ENCODE data around the gene CA12.

CA12 gene

DNA sequence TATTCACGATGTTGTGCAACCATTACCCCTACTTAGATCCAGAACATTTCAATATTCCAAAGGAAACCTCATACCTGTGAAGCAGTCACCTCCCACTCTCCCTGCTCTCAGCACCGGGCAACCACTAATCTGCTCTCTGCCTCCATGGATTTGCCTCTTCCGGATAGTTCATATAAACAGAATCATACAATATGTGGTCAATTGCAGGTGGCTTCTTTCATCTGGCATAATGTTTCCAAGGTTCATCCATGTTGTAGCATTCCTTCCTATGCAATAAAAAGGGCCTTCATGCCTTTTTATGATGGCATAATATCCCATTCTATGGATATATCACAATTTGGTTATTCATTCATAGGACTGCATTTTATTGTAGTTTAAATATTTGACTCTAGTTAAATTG, 23.9 kb downstream of the CA12 start:
- Histone ChIP-seq H3K4me3 (ENCODE audit: low read length, poor library complexity, severe bottlenecking) (no peak overlapping the region), H4K20me1 (ENCODE audit: insufficient read depth, low read length, poor library complexity, severe bottlenecking) (no peaks in the 10 kb centered on the region), H3K27me3 (ENCODE audit: insufficient read depth, low read length, poor library complexity, severe bottlenecking) (no peaks in the 10 kb centered on the region), H3K36me3 (ENCODE audit: insufficient read depth, low read length) (no peaks in the 10 kb centered on the region), H3K4me1 (ENCODE audit: insufficient read depth, low read length, poor library complexity, severe bottlenecking) (no peaks in the 10 kb centered on the region), H3F3A (ENCODE audit: low read depth) (no peaks in the 10 kb centered on the region), H3K9me3 (ENCODE audit: insufficient read depth, low read depth, low read length) (no peaks in the 10 kb centered on the region), H3K9ac (ENCODE audit: low read depth, low read length, poor library complexity, severe bottlenecking) (no peak overlapping the region), H2AFZ (ENCODE audit: low read length) (no peak overlapping the region), H3K4me2 (ENCODE audit: low read depth, low read length, poor library complexity, severe bottlenecking) (no peak overlapping the region), H3K9me2 (replicated peaks; ENCODE audit: low read depth, low read length) (no peaks in the 10 kb centered on the region), H3K79me2 (ENCODE audit: insufficient read depth, low read length) (no peaks in the 10 kb centered on the region)
- TF ChIP-seq, protein P1, sequence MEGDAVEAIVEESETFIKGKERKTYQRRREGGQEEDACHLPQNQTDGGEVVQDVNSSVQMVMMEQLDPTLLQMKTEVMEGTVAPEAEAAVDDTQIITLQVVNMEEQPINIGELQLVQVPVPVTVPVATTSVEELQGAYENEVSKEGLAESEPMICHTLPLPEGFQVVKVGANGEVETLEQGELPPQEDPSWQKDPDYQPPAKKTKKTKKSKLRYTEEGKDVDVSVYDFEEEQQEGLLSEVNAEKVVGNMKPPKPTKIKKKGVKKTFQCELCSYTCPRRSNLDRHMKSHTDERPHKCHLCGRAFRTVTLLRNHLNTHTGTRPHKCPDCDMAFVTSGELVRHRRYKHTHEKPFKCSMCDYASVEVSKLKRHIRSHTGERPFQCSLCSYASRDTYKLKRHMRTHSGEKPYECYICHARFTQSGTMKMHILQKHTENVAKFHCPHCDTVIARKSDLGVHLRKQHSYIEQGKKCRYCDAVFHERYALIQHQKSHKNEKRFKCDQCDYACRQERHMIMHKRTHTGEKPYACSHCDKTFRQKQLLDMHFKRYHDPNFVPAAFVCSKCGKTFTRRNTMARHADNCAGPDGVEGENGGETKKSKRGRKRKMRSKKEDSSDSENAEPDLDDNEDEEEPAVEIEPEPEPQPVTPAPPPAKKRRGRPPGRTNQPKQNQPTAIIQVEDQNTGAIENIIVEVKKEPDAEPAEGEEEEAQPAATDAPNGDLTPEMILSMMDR (conservative IDR thresholded peaks at IDR 0.05; ENCODE audit: low read length): no peak
- no peak for TF ChIP-seq EZH2phosphoT487 (IDR thresholded peaks at IDR 0.05; ENCODE audit: borderline replicate concordance)

DNA sequence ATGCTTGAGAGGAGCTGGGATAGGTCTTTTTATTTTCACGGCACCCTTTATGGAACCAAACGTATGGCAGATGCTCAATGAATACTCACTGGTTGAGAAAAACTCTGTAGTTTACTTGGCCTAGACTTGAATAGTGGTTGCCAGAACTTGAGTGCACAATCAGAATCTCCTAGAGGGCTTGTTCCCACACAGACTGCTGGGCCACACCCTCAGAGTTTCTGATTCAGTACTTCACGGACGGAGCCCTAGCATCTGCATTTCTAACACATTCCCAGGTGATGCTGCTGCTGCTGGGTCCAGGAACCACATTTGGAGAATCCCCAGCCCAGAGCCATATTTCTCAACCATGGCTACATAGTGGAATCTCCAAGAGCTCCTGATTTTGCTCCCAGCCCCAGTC, 24.6 kb downstream of the CA12 start:
- Histone ChIP-seq H3K9me3 (ENCODE audit: insufficient read depth, low read depth, low read length) (no peaks in the 10 kb centered on the region), H3K4me2 (ENCODE audit: low read depth, low read length, poor library complexity, severe bottlenecking) (no peak overlapping the region), H3K36me3 (ENCODE audit: insufficient read depth, low read length) (no peaks in the 10 kb centered on the region), H3K4me3 (ENCODE audit: low read length, poor library complexity, severe bottlenecking) (no peak overlapping the region), H3K9ac (ENCODE audit: low read depth, low read length, poor library complexity, severe bottlenecking) (no peak overlapping the region), H4K20me1 (ENCODE audit: insufficient read depth, low read length, poor library complexity, severe bottlenecking) (no peaks in the 10 kb centered on the region), H3F3A (ENCODE audit: low read depth) (no peaks in the 10 kb centered on the region), H3K9me2 (replicated peaks; ENCODE audit: low read depth, low read length) (no peaks in the 10 kb centered on the region), H3K4me1 (ENCODE audit: insufficient read depth, low read length, poor library complexity, severe bottlenecking) (no peaks in the 10 kb centered on the region), H3K79me2 (ENCODE audit: insufficient read depth, low read length) (no peaks in the 10 kb centered on the region), H2AFZ (ENCODE audit: low read length) (no peak overlapping the region), H3K27me3 (ENCODE audit: insufficient read depth, low read length, poor library complexity, severe bottlenecking) (no peaks in the 10 kb centered on the region)
- TF ChIP-seq, protein P1 (conservative IDR thresholded peaks at IDR 0.05; ENCODE audit: low read length): no peak
- TF ChIP-seq EZH2phosphoT487 (IDR thresholded peaks at IDR 0.05; ENCODE audit: borderline replicate concordance): no peak

DNA sequence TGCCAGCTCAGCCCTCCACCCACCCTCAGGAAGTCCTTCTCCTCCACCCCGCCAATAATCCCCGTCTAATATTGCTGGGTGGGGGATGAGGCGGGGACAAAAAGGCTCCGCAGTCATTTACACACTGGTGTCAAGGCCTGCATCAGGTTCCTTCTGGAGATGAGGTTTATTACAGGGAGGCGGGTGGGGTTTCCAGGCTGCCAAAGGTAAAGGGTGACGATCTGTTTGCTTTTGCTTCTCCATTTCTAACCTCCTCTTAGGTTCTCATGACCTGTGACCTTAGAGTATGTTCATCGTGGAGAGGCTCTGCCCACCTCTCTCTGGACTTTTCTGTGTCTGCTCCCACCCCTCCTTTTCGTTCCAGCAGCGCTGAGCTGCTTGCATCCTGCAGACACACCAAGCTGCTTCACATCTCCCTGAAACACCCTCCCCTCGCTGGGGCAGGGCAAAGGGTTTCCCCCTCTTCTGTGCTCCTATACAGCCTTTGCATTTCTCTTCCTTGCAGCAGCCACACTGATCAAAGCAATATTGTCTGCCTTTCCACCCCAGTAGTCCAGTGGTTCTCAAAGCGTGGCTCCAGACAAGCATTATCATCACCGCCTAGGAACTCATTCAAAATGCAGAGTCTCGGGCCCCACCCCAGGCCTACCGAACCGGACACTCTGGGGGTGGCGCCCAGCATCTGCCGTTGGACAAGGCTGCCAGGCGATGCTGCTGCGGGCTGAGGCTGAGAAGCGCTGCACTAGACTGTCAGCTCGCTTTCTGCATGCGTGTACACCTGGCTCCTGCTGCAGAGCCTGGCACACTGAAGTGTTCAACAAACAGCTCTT, 26.6 kb downstream of the CA12 start:
- Histone ChIP-seq H3K4me1 (ENCODE audit: insufficient read depth, low read length, poor library complexity, severe bottlenecking) (no peaks in the 10 kb centered on the region), H3K27me3 (ENCODE audit: insufficient read depth, low read length, poor library complexity, severe bottlenecking) (no peaks in the 10 kb centered on the region), H3K9me2 (replicated peaks; ENCODE audit: low read depth, low read length) (no peaks in the 10 kb centered on the region), H3K9ac (ENCODE audit: low read depth, low read length, poor library complexity, severe bottlenecking) (no peak overlapping the region), H4K20me1 (ENCODE audit: insufficient read depth, low read length, poor library complexity, severe bottlenecking) (no peaks in the 10 kb centered on the region), H3F3A (ENCODE audit: low read depth) (no peaks in the 10 kb centered on the region), H3K4me2 (ENCODE audit: low read depth, low read length, poor library complexity, severe bottlenecking) (no peak overlapping the region), H3K9me3 (ENCODE audit: insufficient read depth, low read depth, low read length) (no peaks in the 10 kb centered on the region), H3K4me3 (ENCODE audit: low read length, poor library complexity, severe bottlenecking) (no peak overlapping the region), H3K36me3 (ENCODE audit: insufficient read depth, low read length) (no peaks in the 10 kb centered on the region), H3K79me2 (ENCODE audit: insufficient read depth, low read length) (no peaks in the 10 kb centered on the region), H2AFZ (ENCODE audit: low read length) (no peak overlapping the region)
- TF ChIP-seq EZH2phosphoT487 (IDR thresholded peaks at IDR 0.05; ENCODE audit: borderline replicate concordance): no peak
- TF ChIP-seq, protein P1 (conservative IDR thresholded peaks at IDR 0.05; ENCODE audit: low read length): no peak
